Activated naive CD4-positive, alpha-beta T cell treated with anti-CD3 and anti-CD28 coated beads, Interleukin-2, amount 50 U/mL, for 24 hours (primary cell): ENCODE data around the gene UNC5C.

Experiments used
- H3K27ac Mint-ChIP-seq: one replicate; pipeline ENCODE4 v1.8.0; 2021; ENCODE audit warnings: mild to moderate bottlenecking, mixed read lengths
- H3K27me3 Mint-ChIP-seq: one replicate; pipeline ENCODE4 v1.8.0; 2021; ENCODE audit warnings: mixed read lengths
- H3K36me3 Mint-ChIP-seq: one replicate; pipeline ENCODE4 v1.8.0; 2021; ENCODE audit warnings: mixed read lengths
- H3K4me1 Mint-ChIP-seq: one replicate; pipeline ENCODE4 v1.8.0; 2021; ENCODE audit warnings: mixed read lengths
- H3K4me3 Mint-ChIP-seq: one replicate; pipeline ENCODE4 v1.8.0; 2021; ENCODE audit warnings: mild to moderate bottlenecking, mixed read lengths
- H3K9me3 Mint-ChIP-seq: one replicate; pipeline ENCODE4 v1.8.0; 2021; ENCODE audit warnings: mixed read lengths

UNC5C gene

GRCh38 chr4:95272797-95273196 is 276.0 kb downstream of the UNC5C start:
- Mint-ChIP-seq H3K27me3 (no peaks in the 10 kb centered on the region), H3K36me3 (no peaks in the 10 kb centered on the region), H3K9me3 (no peaks in the 10 kb centered on the region), H3K4me3 (no peak overlapping the region), H3K27ac (no peak overlapping the region), H3K4me1 (no peaks in the 10 kb centered on the region)

- H3K9me3 Mint-ChIP-seq = no peaks in the 10 kb centered on the region
- H3K27ac Mint-ChIP-seq = no peak overlapping the region
- H3K36me3 Mint-ChIP-seq = no peaks in the 10 kb centered on the region
- H3K4me1 Mint-ChIP-seq = no peaks in the 10 kb centered on the region
- H3K27me3 Mint-ChIP-seq = no peaks in the 10 kb centered on the region
- H3K4me3 Mint-ChIP-seq = no peak overlapping the region
Measured at GRCh38 chr4:95272036-95272435, 276.7 kb downstream of the UNC5C start.

GRCh38 chr4:95268819-95269565 is 279.8 kb downstream of the UNC5C start:
- Mint-ChIP-seq H3K9me3 (no peaks in the 10 kb centered on the region), H3K4me3 (no peak overlapping the region), H3K27ac (no peak overlapping the region), H3K27me3 (no peaks in the 10 kb centered on the region), H3K36me3 (no peaks in the 10 kb centered on the region), H3K4me1 (no peaks in the 10 kb centered on the region)

DNA sequence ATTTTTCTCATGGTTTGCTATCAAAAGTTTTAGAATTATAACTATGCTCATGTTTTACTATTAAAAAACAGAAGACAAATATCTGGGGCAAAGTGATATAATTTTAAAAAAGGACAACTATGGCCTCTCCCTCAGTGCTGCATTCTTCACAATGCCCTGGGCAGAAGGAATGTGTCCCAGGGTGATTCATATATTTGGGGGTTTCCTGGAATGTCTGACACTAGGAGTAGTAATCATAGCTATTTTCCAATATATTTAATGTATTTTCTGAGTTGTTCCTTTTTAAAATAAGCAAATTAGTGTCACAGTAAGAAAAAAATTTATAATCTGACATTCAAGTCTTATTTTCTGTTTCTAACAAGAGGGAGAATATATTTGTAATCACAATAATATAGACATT is 281.7 kb downstream of the UNC5C start:
- no peaks in the 10 kb centered on the region for H3K27me3 Mint-ChIP-seq
- no peaks in the 10 kb centered on the region for H3K36me3 Mint-ChIP-seq
- H3K9me3 Mint-ChIP-seq = no peaks in the 10 kb centered on the region
- H3K4me1 Mint-ChIP-seq = no peaks in the 10 kb centered on the region
- no peak overlapping the region for H3K27ac Mint-ChIP-seq
- H3K4me3 Mint-ChIP-seq = no peak overlapping the region

GRCh38 chr4:95265814-95266740 is 282.7 kb downstream of the UNC5C start:
- Mint-ChIP-seq H3K4me1 (no peaks in the 10 kb centered on the region), H3K27ac (no peak overlapping the region), H3K4me3 (no peak overlapping the region), H3K9me3 (no peaks in the 10 kb centered on the region), H3K36me3 (no peaks in the 10 kb centered on the region), H3K27me3 (no peaks in the 10 kb centered on the region)

DNA sequence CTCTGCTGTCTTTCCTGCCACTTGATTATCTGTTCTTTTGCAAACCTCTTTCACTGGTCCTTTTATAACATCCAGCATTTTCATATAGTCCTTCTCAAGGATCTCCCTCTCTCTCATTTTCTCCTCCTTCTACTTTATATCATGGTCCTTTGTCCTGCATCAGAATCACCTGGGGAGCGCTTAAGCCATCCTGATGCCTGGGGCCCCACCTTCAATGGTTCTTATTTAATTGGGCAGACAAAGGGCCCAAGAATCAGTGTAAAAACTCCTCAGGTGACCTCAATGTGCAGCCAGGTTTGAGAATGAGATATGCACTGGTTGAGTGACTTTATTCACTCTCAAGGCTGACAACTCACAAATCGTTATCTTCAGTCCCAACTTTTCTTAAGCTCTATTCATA is 283.9 kb downstream of the UNC5C start:
- Mint-ChIP-seq H3K4me3 (no peak overlapping the region), H3K9me3 (no peaks in the 10 kb centered on the region), H3K4me1 (no peaks in the 10 kb centered on the region), H3K27me3 (no peaks in the 10 kb centered on the region), H3K27ac (no peak overlapping the region), H3K36me3 (no peaks in the 10 kb centered on the region)

GRCh38 chr4:95263960-95264359 is 284.8 kb downstream of the UNC5C start:
- no peaks in the 10 kb centered on the region for H3K27me3 Mint-ChIP-seq
- no peak overlapping the region for H3K27ac Mint-ChIP-seq
- H3K9me3 Mint-ChIP-seq = no peaks in the 10 kb centered on the region
- no peaks in the 10 kb centered on the region for H3K4me1 Mint-ChIP-seq
- H3K36me3 Mint-ChIP-seq = no peaks in the 10 kb centered on the region
- no peak overlapping the region for H3K4me3 Mint-ChIP-seq

DNA sequence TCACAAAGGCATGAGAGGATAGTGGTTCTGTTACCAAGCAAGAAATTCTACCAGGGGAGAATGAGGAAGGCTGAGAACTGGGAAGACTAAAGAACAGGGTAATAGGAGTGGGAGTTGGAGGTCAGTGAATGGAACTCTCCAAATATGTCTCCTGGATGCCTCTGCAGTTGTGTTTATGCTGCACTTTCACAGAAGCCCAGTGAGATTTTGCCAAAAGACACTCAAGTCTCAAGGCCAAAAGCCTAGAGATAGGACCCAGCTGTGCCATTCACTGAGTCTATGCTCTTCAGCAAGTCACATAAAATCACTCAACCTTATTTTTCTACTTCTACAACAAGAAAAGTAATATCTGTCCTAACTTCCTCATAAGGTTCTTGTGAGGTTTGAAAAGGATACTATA is 285.4 kb downstream of the UNC5C start:
- H3K36me3 Mint-ChIP-seq = no peaks in the 10 kb centered on the region
- H3K27me3 Mint-ChIP-seq = no peaks in the 10 kb centered on the region
- no peak overlapping the region for H3K27ac Mint-ChIP-seq
- H3K9me3 Mint-ChIP-seq = no peaks in the 10 kb centered on the region
- no peaks in the 10 kb centered on the region for H3K4me1 Mint-ChIP-seq
- no peak overlapping the region for H3K4me3 Mint-ChIP-seq

- H3K4me1 Mint-ChIP-seq = no peaks in the 10 kb centered on the region
- H3K36me3 Mint-ChIP-seq = no peaks in the 10 kb centered on the region
- no peak overlapping the region for H3K27ac Mint-ChIP-seq
- no peak overlapping the region for H3K4me3 Mint-ChIP-seq
- H3K9me3 Mint-ChIP-seq = no peaks in the 10 kb centered on the region
- H3K27me3 Mint-ChIP-seq = no peaks in the 10 kb centered on the region
Measured at GRCh38 chr4:95256108-95256835, 292.5 kb downstream of the UNC5C start.

DNA sequence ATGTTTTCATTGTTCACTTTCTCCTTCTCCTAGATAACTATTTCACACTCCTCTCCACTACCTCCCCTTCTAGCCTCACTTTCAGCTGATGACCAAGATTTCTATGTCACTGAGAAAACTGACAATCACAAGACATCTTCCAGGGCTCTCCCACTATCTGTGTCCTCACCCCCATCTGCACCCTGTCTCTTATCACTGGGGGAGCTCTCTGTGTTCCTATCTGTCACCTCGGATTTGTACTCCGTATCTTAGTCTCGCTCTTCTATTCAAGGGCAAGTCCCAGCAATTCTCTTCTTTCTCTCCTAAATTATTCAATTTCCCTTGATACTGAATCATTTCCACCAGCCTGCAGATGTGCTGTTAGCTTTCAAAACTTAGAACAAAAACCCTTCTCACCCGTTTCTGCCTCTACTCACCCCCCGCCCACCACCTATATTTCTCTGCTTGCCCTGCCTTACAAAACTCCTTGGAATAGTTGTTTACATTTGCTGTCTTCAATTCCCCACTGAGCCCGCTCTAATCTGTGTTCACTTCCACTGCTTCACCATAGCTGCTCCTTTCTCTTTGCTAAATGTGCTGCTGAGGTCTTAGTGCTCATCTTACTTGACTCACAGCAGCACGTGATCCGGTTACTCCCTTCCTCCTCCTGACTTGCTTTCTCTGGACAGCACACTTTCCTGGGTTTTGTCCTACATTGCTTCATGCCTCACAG is 293.2 kb downstream of the UNC5C start:
- no peaks in the 10 kb centered on the region for H3K4me1 Mint-ChIP-seq

DNA sequence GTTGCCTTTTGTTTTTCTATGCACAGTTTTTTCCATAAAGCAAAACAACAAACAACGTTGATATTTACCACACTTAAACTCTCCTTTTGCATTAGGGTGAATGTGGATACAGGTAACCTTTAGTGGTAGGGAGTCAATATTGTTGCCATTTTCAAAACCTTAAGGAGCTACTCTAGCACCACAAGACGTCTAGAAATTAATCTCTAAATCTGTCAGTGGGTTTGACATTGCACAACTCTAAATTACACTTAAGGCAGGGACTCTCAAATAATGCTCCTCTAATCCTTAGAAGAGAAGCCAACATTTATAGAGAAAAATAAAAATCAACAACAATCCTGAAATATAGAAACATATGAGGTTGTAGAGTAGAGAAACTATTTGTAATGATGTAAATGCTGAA is 297.2 kb downstream of the UNC5C start:
- Mint-ChIP-seq H3K36me3 (no peaks in the 10 kb centered on the region), H3K4me3 (no peak overlapping the region), H3K27me3 (no peaks in the 10 kb centered on the region), H3K27ac (no peak overlapping the region), H3K4me1 (no peaks in the 10 kb centered on the region), H3K9me3 (no peaks in the 10 kb centered on the region)

More for the DNA sequence above, 293.2 kb downstream of the UNC5C start:
- H3K4me3 Mint-ChIP-seq = no peak overlapping the region
- H3K9me3 Mint-ChIP-seq = no peaks in the 10 kb centered on the region
- H3K27me3 Mint-ChIP-seq = no peaks in the 10 kb centered on the region
- H3K36me3 Mint-ChIP-seq = no peaks in the 10 kb centered on the region
- no peak overlapping the region for H3K27ac Mint-ChIP-seq

DNA sequence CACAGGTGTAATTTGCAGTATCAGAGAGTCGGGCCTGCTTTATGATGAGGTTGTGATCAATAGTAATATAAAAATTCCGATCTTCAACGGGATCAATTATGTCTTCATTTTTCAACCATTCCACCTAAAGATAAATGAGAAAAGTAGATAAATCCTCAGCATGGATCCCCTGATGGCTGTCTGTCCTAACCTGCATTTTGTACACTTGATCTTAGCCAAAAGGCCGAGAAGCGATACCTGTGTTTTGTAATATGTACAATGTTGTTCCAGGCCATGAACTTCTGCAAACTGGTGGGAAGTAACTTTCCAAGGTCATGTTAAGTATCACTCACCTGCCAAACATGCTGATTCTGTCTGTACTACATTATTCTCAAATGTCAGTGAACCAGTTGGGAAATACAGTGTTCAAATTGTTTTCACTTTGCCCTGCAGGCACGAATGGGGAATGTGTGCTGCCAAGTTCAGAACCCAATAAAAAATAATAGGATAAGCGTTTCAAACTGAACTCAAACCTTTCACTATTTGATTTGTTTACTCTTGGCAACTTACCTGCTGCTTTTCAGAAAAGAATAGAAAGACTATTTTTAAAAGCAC is 298.1 kb downstream of the UNC5C start:
- no peaks in the 10 kb centered on the region for H3K27me3 Mint-ChIP-seq
- no peak overlapping the region for H3K27ac Mint-ChIP-seq
- no peaks in the 10 kb centered on the region for H3K4me1 Mint-ChIP-seq
- H3K9me3 Mint-ChIP-seq = no peaks in the 10 kb centered on the region
- H3K4me3 Mint-ChIP-seq = no peak overlapping the region
- H3K36me3 Mint-ChIP-seq = no peaks in the 10 kb centered on the region

- Mint-ChIP-seq H3K27me3 (no peaks in the 10 kb centered on the region), H3K9me3 (no peaks in the 10 kb centered on the region), H3K4me3 (no peak overlapping the region), H3K36me3 (no peaks in the 10 kb centered on the region), H3K27ac (no peak overlapping the region), H3K4me1 (no peaks in the 10 kb centered on the region)
Measured at GRCh38 chr4:95249426-95250021, 299.2 kb downstream of the UNC5C start.

DNA sequence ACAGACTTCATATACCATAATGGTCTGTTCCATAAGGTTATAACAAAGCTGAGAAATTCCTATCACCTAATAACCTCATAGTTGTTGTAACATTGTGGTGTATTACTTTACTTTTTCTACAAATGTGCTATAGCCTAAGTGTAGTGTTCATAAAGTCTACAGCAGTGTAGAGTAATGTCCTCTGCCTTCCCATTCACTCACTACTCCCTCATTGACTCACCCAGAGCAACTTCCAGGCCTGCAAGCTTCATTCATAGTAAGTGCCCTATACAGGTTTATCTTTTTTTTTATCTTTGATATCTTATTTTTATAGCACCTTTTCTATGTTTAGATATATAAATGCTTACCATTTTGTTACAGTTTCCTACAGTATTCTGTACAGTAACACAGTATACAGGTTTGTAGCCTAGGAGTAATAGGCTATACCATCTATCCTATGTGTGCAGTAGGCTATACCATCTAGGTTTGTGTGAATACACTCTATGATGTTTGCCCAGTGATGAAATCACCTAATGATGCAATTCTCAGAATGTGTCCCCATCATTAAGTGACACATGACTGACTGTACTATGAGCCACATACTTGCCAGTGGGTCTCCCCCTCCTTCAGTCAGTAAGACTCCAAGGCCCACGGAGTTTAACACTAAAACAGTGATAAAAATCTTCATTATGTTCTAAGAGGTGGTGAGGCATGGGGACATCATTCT is 299.9 kb downstream of the UNC5C start:
- no peak overlapping the region for H3K27ac Mint-ChIP-seq
- no peaks in the 10 kb centered on the region for H3K4me1 Mint-ChIP-seq
- H3K9me3 Mint-ChIP-seq = no peaks in the 10 kb centered on the region
- H3K36me3 Mint-ChIP-seq = no peaks in the 10 kb centered on the region
- no peak overlapping the region for H3K4me3 Mint-ChIP-seq
- H3K27me3 Mint-ChIP-seq = no peaks in the 10 kb centered on the region
